HS-5 (cell line): Measurements from ENCODE around the gene ENDOV.

ENCODE experiments used
- DNase-seq: peaks from one replicate; pipeline ENCODE4 v3.0.0-alpha.2; 2012; ENCODE audit warnings: low read depth

The ENDOV gene

DNA sequence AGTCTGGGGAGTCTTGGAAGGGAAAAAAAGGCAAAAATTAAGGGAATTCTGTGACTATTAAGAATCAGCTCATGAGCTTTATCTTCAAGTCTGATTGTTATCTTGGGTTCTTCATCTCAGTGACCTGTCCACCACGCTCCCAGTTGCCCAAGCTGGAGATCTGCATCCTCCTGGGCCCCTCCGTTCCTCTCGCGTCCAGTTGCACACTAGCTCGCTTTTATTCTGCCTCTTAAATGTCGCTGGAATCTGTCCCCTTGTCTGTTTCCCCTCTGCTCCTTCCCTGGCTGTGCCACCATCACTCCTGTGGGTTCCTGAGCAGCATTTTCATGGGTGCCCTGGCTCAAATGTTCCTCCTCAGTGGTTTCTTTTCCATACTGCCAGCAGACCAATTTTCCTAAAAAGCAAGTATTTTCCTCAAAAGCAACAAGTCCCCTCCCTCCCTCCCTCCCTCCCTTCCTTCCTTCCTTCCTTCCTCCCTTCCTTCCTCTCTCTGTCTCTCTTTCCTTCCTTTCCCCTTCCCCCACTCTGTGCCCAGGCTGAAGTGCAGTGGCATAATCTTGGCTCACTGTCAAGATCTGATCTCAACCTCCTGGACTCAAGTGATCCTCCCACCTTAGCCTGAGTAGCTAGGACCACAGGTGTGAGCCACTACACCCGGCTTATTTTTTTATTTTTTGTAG lies 1.4 kb downstream of the ENDOV start:
- DNase-seq = no peak

DNA sequence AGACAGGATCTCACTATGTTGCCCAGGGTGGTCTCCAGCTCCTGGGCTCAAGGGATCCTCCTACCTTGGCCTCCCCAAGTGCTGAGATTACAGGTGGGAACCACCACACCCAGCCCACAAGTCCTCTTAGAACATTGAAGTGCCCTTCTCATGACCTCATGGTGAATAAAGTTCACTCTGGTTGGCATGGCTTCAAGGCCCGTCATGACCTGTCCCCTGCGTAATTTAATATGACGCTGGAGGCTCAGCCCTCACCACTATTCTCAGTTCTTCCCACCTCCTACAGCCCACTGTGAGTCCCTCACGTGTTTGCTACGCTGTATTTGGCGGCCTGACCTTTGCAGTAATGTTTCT lies 1.9 kb downstream of the ENDOV start:
- DNase-seq = no peak

- no peak for DNase-seq
These were observed 3.6 kb downstream of the ENDOV start for GRCh38 chr17:80418589-80418988.

DNA sequence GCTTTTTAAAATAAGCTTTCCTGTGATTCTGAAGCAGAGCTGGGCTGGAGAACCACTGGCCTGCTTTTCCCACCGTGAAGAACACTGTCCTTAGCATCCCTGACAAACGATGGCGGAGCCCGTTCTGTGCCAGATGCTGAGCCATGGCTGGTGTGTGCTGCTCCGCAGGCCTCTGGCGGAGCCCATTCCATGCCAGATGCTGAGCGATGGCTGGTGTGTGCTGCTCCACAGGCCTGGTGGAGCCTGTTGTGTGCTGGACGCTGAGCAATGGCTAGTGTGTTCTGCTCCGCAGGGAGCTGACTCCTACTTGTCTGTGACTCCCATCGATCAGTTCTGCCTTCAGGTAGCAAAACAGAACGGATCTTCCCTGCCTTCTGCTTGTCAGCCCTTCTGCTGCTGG lies 4.3 kb downstream of the ENDOV start:
- no peak for DNase-seq

GRCh38 chr17:80421381-80422090 lies 6.6 kb downstream of the ENDOV start:
- no peak for DNase-seq

DNA sequence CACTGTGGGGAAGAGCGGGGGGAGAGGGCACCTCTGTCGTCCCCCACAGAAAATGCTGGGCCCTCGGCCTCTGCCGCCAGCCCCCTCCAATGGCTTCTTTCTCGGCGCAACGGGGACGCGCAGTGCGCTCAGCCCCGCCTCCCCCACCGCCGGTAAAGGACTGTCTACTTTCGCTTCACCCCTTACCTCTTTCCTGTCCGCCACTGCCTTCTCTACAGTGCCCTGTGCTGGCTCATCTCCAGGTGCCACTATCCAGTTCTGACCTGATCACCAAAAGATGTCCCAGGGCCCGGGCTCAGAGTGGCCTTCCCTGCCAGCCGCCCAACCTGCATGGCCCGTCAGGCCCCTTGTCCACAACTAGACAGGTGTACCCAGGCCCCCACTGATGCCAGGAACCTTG lies 7.3 kb downstream of the ENDOV start:
- no peak for DNase-seq

GRCh38 chr17:80422981-80423380 lies 8.0 kb downstream of the ENDOV start:
- DNase-seq = no peak

- no peak for DNase-seq
These were observed 8.7 kb downstream of the ENDOV start for GRCh38 chr17:80423536-80424225.

DNA sequence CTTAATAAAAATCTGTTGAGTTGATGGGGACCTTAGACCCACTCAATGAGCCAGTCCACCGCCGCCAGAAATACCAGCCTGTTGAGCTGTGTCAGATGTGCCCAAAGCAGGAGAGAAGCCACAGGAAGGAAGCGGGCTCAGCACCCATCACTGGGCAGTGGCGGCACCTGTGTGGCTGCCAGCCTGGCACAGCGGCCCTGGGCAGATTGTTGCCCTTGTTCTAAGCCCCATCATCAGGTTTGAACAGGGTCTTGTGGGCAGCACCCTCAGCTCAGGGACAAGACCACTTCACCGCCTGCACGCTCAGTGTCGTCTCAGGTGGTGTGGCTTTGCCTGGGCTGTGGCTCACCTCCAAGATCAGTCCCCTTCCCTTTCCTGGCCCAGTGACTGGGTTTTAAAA lies 9.3 kb downstream of the ENDOV start:
- DNase-seq = no peak

GRCh38 chr17:80424878-80425765 lies 10.2 kb downstream of the ENDOV start:
- DNase-seq = no peak

DNA sequence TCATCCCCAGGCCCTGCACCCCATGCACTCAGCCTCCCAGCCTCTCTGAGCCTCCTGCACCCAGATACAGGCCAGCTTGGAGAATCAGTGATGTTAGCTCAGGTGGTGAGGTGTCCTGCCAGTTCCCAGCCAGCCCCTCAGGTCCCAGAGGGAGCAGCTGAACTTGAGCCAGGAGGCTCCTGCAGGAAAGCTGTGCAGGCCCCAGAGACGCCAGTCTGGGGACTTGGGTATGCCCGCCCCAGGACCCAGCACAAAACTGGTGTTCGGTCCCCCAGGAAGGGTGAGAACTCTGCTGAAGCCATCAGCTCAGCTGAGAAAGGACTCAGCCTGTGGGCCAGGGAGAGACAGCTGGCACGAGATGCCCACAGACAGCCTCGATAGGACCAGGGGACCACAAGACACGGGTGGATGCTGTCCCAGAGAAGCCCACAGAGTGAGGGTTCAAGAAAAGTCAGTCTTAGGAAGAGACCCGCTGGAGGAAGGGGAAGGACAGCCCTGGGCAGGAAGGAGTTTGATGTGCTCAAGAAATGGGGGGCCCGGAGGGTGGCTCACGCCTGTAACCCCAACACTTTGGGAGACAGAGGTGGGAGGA lies 11.0 kb downstream of the ENDOV start:
- DNase-seq = no peak

- no peak for DNase-seq
These were observed 11.8 kb downstream of the ENDOV start for GRCh38 chr17:80426671-80427326.

DNA sequence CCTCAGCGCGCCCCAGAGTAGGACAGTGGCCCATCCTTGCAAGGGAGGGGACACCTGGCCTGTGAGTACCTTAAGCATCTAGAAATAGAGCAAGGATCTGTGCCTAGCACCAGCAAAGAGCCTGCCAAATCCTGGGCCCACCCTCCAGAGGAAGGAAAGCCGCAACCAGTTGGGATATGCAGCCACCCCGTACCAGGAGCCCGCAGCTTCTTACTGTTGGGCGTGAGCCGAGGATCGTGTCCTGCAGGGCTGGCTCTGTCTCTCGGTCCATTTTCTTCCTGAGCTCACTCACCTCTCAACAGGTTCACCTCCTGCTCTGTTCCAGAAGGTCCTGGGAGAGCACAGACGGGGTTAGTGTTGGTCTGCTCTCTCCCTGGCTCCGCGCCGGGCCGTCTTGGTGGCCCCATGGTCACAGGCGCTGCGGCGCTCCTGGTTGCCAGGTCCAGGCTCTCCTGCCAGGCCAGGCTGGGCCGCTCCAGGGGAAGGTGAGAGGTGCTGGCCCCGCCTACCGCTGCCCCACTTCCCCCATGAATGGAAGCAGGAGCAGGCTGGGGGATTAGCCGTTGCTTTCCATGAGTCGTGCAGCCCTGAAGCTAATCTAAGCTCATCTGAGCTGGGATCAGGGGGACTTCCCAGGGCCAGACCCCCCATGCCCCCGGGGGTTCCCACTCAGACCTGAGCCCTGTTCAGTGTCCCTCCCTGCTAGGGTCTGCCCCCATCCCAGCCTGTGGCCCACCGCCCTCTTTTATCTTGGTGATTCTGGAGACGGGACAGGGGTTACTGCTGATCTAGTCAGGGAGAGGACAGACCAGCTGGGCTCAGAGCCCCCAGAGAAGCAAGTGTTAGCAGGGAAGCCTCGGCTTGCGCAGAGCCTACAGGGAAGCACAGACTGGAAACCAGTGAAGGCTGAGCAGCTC lies 12.7 kb downstream of the ENDOV start:
- DNase-seq = no peak

GRCh38 chr17:80428363-80428762 lies 13.4 kb downstream of the ENDOV start:
- DNase-seq = no peak

DNA sequence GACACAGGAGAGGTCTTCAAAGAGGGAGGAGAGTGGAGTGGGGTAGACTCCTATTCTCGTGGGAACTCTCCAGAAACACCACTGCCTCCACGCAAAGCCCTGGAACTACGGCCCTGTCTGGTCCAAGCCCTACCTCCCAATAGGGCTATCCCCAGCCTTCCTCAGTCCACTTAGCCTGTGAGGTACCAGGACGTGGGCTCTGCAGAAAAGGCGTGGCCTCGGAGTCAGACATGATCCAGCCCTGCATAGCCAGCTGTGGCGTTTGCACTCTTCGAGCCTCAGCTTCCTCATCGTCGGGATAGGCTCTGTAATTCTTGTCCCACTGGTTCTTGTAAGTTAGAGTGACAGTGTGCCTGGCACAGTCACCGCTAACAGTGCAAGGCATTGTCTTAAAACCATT lies 13.8 kb downstream of the ENDOV start:
- no peak for DNase-seq

- DNase-seq = no peak
These were observed 14.6 kb downstream of the ENDOV start for GRCh38 chr17:80429356-80430275.

GRCh38 chr17:80430446-80431245 lies 15.7 kb downstream of the ENDOV start:
- DNase-seq = no peak
